RWPE2 (cell line): Measurements from ENCODE around the gene SDCCAG8.

Source experiments
- ATAC-seq: fragments of 200-7000 bp; cut with Tn5 transposase; 3 replicates; pipeline ENCODE4 v1.9.1; 2021; ENCODE audit warnings: low read depth
- DNase-seq: peaks from one replicate; pipeline ENCODE4 v3.0.0-alpha.2; 2020; ENCODE audit warnings: low spot score
- H3K27ac ChIP-seq: fragments of 450-650 bp; 2 replicates; pipeline ENCODE4 v1.5.1; 2017; ENCODE audit warnings: mild to moderate bottlenecking; ENCODE audit not compliant: poor library complexity, severe bottlenecking
- H3K27me3 ChIP-seq: fragments of 250-450 bp; sonication (Bioruptor Pico); 2 replicates; pipeline ENCODE4 v1.5.1; 2021; ENCODE audit warnings: mild to moderate bottlenecking, moderate library complexity; ENCODE audit not compliant: insufficient read depth, poor library complexity, severe bottlenecking
- H3K36me3 ChIP-seq: fragments of 250-450 bp; sonication (Bioruptor Pico); 2 replicates; pipeline ENCODE4 v1.5.1; 2020; ENCODE audit warnings: low read depth, mild to moderate bottlenecking, moderate library complexity
- H3K4me1 ChIP-seq: fragments of 250-450 bp; sonication (Bioruptor Pico); 2 replicates; pipeline ENCODE4 v1.5.1; 2021; ENCODE audit warnings: mild to moderate bottlenecking, moderate library complexity; ENCODE audit not compliant: insufficient read depth, poor library complexity, severe bottlenecking
- H3K4me3 ChIP-seq: fragments of 250-450 bp; sonication (Bioruptor Pico); 2 replicates; pipeline ENCODE4 v1.5.1; 2021; ENCODE audit warnings: mild to moderate bottlenecking, moderate library complexity; ENCODE audit not compliant: severe bottlenecking
- H3K9me3 ChIP-seq: fragments of 250-450 bp; sonication (Bioruptor Pico); 2 replicates; pipeline ENCODE4 v1.5.1; 2021; ENCODE audit warnings: mild to moderate bottlenecking, moderate library complexity; ENCODE audit not compliant: severe bottlenecking
- CTCF ChIP-seq: fragments of 450-650 bp; IDR thresholded peaks from one replicate; pipeline ENCODE4 v1.5.1; 2017; ENCODE audit warnings: mild to moderate bottlenecking, moderate library complexity; ENCODE audit not compliant: poor library complexity, severe bottlenecking

The SDCCAG8 gene

GRCh38 chr1:243494741-243495431 lies 239.0 kb downstream of the SDCCAG8 start:
- Histone ChIP-seq H3K4me3 (no peak overlapping the region), H3K27ac (no peak overlapping the region), H3K9me3 (no peaks in the 10 kb centered on the region), H3K4me1 (no peaks in the 10 kb centered on the region), H3K27me3 (no peaks in the 10 kb centered on the region), H3K36me3 (peaks cover 44% of the 10 kb centered on the region)
- TF ChIP-seq CTCF = no peak
- DNase-seq (no peak), ATAC-seq (no peak)

- ATAC-seq (no peak), DNase-seq (no peak)
- peaks cover 41% of the 10 kb centered on the region for H3K36me3 ChIP-seq
- no peaks in the 10 kb centered on the region for H3K9me3 ChIP-seq
- no peaks in the 10 kb centered on the region for H3K4me1 ChIP-seq
- TF ChIP-seq CTCF = no peak
- no peaks in the 10 kb centered on the region for H3K27me3 ChIP-seq
- H3K27ac ChIP-seq = no peak overlapping the region
- no peak overlapping the region for H3K4me3 ChIP-seq
Observed at GRCh38 chr1:243495442-243496186, 239.8 kb downstream of the SDCCAG8 start.

- no peak for DNase-seq
- Histone ChIP-seq H3K27ac (no peak overlapping the region), H3K9me3 (no peaks in the 10 kb centered on the region), H3K36me3 (peaks cover 35% of the 10 kb centered on the region), H3K4me3 (no peak overlapping the region), H3K4me1 (no peaks in the 10 kb centered on the region), H3K27me3 (no peaks in the 10 kb centered on the region)
- no peak for ATAC-seq
- no peak for TF ChIP-seq CTCF
Observed at GRCh38 chr1:243496187-243496646, 240.4 kb downstream of the SDCCAG8 start.

- H3K27ac ChIP-seq = no peak overlapping the region
- H3K4me3 ChIP-seq = no peak overlapping the region
- no peak for ATAC-seq
- no peak for TF ChIP-seq CTCF
- H3K36me3 ChIP-seq = peaks cover 31% of the 10 kb centered on the region
- no peaks in the 10 kb centered on the region for H3K27me3 ChIP-seq
- no peak for DNase-seq
- H3K4me1 ChIP-seq = no peaks in the 10 kb centered on the region
- no peaks in the 10 kb centered on the region for H3K9me3 ChIP-seq
Observed at GRCh38 chr1:243496806-243497205, 241.0 kb downstream of the SDCCAG8 start.
